ENCODE data around the gene SDCCAG8.

DNA sequence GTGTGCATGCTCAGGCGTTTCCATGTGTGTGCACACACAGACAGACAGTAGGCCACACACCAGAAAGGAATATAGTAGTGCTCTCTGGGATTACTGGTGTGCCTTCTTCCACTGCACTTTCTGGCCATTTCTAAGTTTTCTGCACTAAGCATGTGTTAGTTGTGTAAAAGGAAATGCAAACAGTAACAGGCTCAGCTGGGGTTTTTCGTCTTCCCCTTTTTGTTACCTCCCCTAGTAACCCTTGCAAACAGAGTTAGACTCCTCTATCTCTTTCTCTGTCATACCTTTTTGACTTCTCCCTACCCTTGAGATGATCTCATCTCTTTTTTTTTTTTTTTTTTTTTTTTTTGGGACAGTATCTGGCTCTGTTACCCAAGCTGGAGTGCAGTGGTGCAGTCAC is 196.3 kb downstream of the SDCCAG8 start:
- TF ChIP-seq POLR2A (IDR thresholded peaks at IDR 0.05) (no peak), POLR2AphosphoS5 (IDR thresholded peaks at IDR 0.05) (no peak), CTCF (IDR thresholded peaks at IDR 0.05) (no peak)
